GM23248 (cell line): Measurements from ENCODE around the gene TBC1D2. TPM values are rescaled to one million over a fixed set of nuclear protein-coding genes. Genes with fewer than 3 reads are reported as not detected.

Experiments
- DNase-seq: peaks from one replicate; pipeline ENCODE4 v3.0.0-alpha.2; 2015
- H2AFZ ChIP-seq: fragments of 200-600 bp; sonication (generic); 2 replicates; pipeline ENCODE4 v1.6.1; 2016; ENCODE audit warnings: antibody characterized with exemption
- H3F3A ChIP-seq: fragments of 200-600 bp; sonication (generic); 2 replicates; pipeline ENCODE4 v1.6.1; 2016; ENCODE audit warnings: mild to moderate bottlenecking, antibody characterized with exemption, mixed run types; ENCODE audit not compliant: insufficient read depth
- H3K27ac ChIP-seq: fragments of 200-600 bp; sonication (generic); 2 replicates; pipeline ENCODE4 v1.5.1; 2016; ENCODE audit warnings: mild to moderate bottlenecking
- H3K27me3 ChIP-seq: fragments of 200-600 bp; sonication (generic); replicated peaks from 2 replicates; pipeline ENCODE4 v1.6.1; 2016; ENCODE audit warnings: mild to moderate bottlenecking; ENCODE audit not compliant: insufficient read depth
- H3K36me3 ChIP-seq: fragments of 200-600 bp; sonication (generic); 2 replicates; pipeline ENCODE4 v1.6.1; 2016; ENCODE audit warnings: low read depth, mild to moderate bottlenecking
- H3K4me1 ChIP-seq: fragments of 200-600 bp; sonication (generic); 2 replicates; pipeline ENCODE4 v1.6.1; 2016; ENCODE audit warnings: mild to moderate bottlenecking; ENCODE audit not compliant: insufficient read depth
- H3K4me2 ChIP-seq: fragments of 200-600 bp; sonication (generic); one replicate; pipeline ENCODE4 v1.6.1; 2016; ENCODE audit warnings: mild to moderate bottlenecking; ENCODE audit not compliant: unreplicated experiment
- H3K4me3 ChIP-seq: fragments of 200-600 bp; sonication (generic); 2 replicates; pipeline ENCODE4 v1.5.1; 2016; ENCODE audit warnings: mild to moderate bottlenecking
- H3K79me2 ChIP-seq: fragments of 200-600 bp; sonication (generic); 2 replicates; pipeline ENCODE4 v1.6.1; 2016; ENCODE audit warnings: mild to moderate bottlenecking; ENCODE audit not compliant: insufficient read depth
- H3K9ac ChIP-seq: fragments of 200-600 bp; sonication (generic); 2 replicates; pipeline ENCODE4 v1.6.1; 2016; ENCODE audit warnings: mild to moderate bottlenecking
- H3K9me2 ChIP-seq: fragments of 200-600 bp; sonication (generic); 2 replicates; pipeline ENCODE4 v1.6.1; 2016; ENCODE audit warnings: mixed run types, mild to moderate bottlenecking, moderate library complexity; ENCODE audit not compliant: insufficient read depth
- H3K9me3 ChIP-seq: fragments of 200-600 bp; sonication (generic); one replicate; pipeline ENCODE4 v1.6.1; 2017; ENCODE audit warnings: low read depth
- H4K20me1 ChIP-seq: fragments of 200-600 bp; sonication (generic); 2 replicates; pipeline ENCODE4 v1.6.0; 2016; ENCODE audit not compliant: insufficient read depth
- EZH2 ChIP-seq: fragments of 200-600 bp; sonication (generic); IDR thresholded peaks from 2 replicates; pipeline ENCODE4 v1.6.1; 2018; ENCODE audit warnings: antibody characterized with exemption, mild to moderate bottlenecking; ENCODE audit not compliant: insufficient read depth, poor library complexity, severe bottlenecking
- EZH2phosphoT487 ChIP-seq: fragments of 200-600 bp; sonication (generic); IDR thresholded peaks from 2 replicates; pipeline ENCODE4 v1.6.1; 2018; ENCODE audit warnings: antibody characterized with exemption, moderate library complexity, mild to moderate bottlenecking, low read depth; ENCODE audit not compliant: insufficient read depth
- WGBS, 2 experiments: methylation state at CpG; one replicate each; pipeline ENCODE4 v1.1.6; 2015 to 2017; ENCODE audit warnings: low lambda C conversion rate in 2 of 2, low coverage in 1 of 2; ENCODE audit errors: missing lambda C conversion rate in 2 of 2; 5-methylcytosine and 5-hydroxymethylcytosine counted together
- in situ Hi-C: fragments of 300-500 bp; cut with MboI; formaldehyde crosslinking; loops from 2 replicates; pipeline ENCODE4 v1.15.0; 2020
- polyA plus RNA-seq: library from polyadenylated mRNA; unstranded; fragments of >200 nt; fragmentation: Nextera tagmentation; extraction: Ambion mirVana; gene quantifications from 2 replicates; pipeline ENCODE4 v1.2.1, GENCODE V29; 2016
- total RNA-seq: library from RNA; depleted of rRNA; stranded (reverse); fragments of >200 nt; shearing (Covaris generic); gene quantifications from 2 replicates; pipeline ENCODE4 v1.2.3, GENCODE V29; 2014

TBC1D2 gene
- total and polyA plus RNA-seq, 2 experiments from 2014 or later = 58.4 to 58.9 TPM

GRCh38 chr9:98185021-98185567 is 70.4 kb downstream of the TBC1D2 start:
- Histone ChIP-seq H3K4me2 (no peak overlapping the region), H3K9me3 (no peaks in the 10 kb centered on the region), H3K9ac (no peak overlapping the region), H3K27ac (no peak overlapping the region), H3K4me1 (no peaks in the 10 kb centered on the region), H3K79me2 (no peaks in the 10 kb centered on the region), H4K20me1 (no peaks in the 10 kb centered on the region), H3K9me2 (no peaks in the 10 kb centered on the region), H2AFZ (no peak overlapping the region), H3K27me3 (no peaks in the 10 kb centered on the region), H3K36me3 (no peaks in the 10 kb centered on the region), H3F3A (no peaks in the 10 kb centered on the region), H3K4me3 (no peak overlapping the region)
- DNase-seq = no peak
- TF ChIP-seq EZH2 = no peak
- no peak for TF ChIP-seq EZH2phosphoT487
- in situ Hi-C loops = no loop called here
- 82 to 86% methylated on average over 6 of the region's 6 CpGs for WGBS, 2 experiments

- no peak for TF ChIP-seq EZH2
- no peak for TF ChIP-seq EZH2phosphoT487
- in situ Hi-C loops = no loop called here
- Histone ChIP-seq H3K27ac (no peak overlapping the region), H3F3A (no peaks in the 10 kb centered on the region), H3K9ac (no peak overlapping the region), H2AFZ (no peak overlapping the region), H3K9me3 (no peaks in the 10 kb centered on the region), H3K4me3 (no peak overlapping the region), H3K27me3 (no peaks in the 10 kb centered on the region), H4K20me1 (no peaks in the 10 kb centered on the region), H3K79me2 (no peaks in the 10 kb centered on the region), H3K4me2 (no peak overlapping the region), H3K36me3 (no peaks in the 10 kb centered on the region), H3K4me1 (no peaks in the 10 kb centered on the region), H3K9me2 (no peaks in the 10 kb centered on the region)
- 65 to 73% methylated on average over 6 of the region's 6 CpGs for WGBS, 2 experiments
- DNase-seq = no peak
Observed at GRCh38 chr9:98184326-98184725, 71.1 kb downstream of the TBC1D2 start.

GRCh38 chr9:98182889-98183599 is 72.4 kb downstream of the TBC1D2 start:
- in situ Hi-C loops = no loop called here
- no peak overlapping the region for H3K4me2 ChIP-seq
- H3F3A ChIP-seq = no peaks in the 10 kb centered on the region
- TF ChIP-seq EZH2 = no peak
- TF ChIP-seq EZH2phosphoT487 = no peak
- H3K9me3 ChIP-seq = no peaks in the 10 kb centered on the region
- no peaks in the 10 kb centered on the region for H3K4me1 ChIP-seq
- no peak overlapping the region for H2AFZ ChIP-seq
- no peaks in the 10 kb centered on the region for H3K36me3 ChIP-seq
- DNase-seq = no peak
- H4K20me1 ChIP-seq = no peaks in the 10 kb centered on the region
- H3K9me2 ChIP-seq = no peaks in the 10 kb centered on the region
- H3K4me3 ChIP-seq = no peak overlapping the region
- no peak overlapping the region for H3K27ac ChIP-seq
- H3K9ac ChIP-seq = no peak overlapping the region
- H3K27me3 ChIP-seq = no peaks in the 10 kb centered on the region
- H3K79me2 ChIP-seq = no peaks in the 10 kb centered on the region
- WGBS, 2 experiments = 65 to 75% methylated on average over 9 of the region's 9 CpGs

- H3K27me3 ChIP-seq = no peaks in the 10 kb centered on the region
- in situ Hi-C loops = no loop called here
- H3K36me3 ChIP-seq = no peaks in the 10 kb centered on the region
- TF ChIP-seq EZH2phosphoT487 (no peak), EZH2 (no peak)
- no peaks in the 10 kb centered on the region for H3K4me1 ChIP-seq
- no peak overlapping the region for H3K4me2 ChIP-seq
- H3K4me3 ChIP-seq = no peak overlapping the region
- no peak overlapping the region for H2AFZ ChIP-seq
- no peaks in the 10 kb centered on the region for H3K9me3 ChIP-seq
- no peak for DNase-seq
- 81 to 82% methylated on average over 8 to 9 of the region's 9 CpGs for WGBS, 2 experiments
- H3K9me2 ChIP-seq = no peaks in the 10 kb centered on the region
- H3K9ac ChIP-seq = no peak overlapping the region
- no peaks in the 10 kb centered on the region for H4K20me1 ChIP-seq
- H3K27ac ChIP-seq = no peak overlapping the region
- no peaks in the 10 kb centered on the region for H3K79me2 ChIP-seq
- H3F3A ChIP-seq = no peaks in the 10 kb centered on the region
Observed at GRCh38 chr9:98182069-98182820, 73.2 kb downstream of the TBC1D2 start.
